GM12864 (cell line): ENCODE data around the gene PKHD1.
A peak's percentile ranks its signal among the peaks of the same experiment; 100 is the strongest.

Experiments
- DNase-seq: peaks from one replicate; pipeline ENCODE4 v3.0.0-alpha.2; 2011; ENCODE audit warnings: low read depth
- H3K4me3 ChIP-seq: 2 replicates; pipeline ENCODE4 v1.5.1; 2011; ENCODE audit warnings: mild to moderate bottlenecking, low read depth, low read length, control low read depth
- TF ChIP-seq, protein P1 (sequence below): IDR thresholded peaks from 2 replicates; pipeline ENCODE4 v1.5.1; 2011; ENCODE audit warnings: low read depth, mild to moderate bottlenecking, moderate library complexity, low read length, control low read depth, inconsistent platforms; ENCODE audit errors: missing control alignments

Gene PKHD1

DNA sequence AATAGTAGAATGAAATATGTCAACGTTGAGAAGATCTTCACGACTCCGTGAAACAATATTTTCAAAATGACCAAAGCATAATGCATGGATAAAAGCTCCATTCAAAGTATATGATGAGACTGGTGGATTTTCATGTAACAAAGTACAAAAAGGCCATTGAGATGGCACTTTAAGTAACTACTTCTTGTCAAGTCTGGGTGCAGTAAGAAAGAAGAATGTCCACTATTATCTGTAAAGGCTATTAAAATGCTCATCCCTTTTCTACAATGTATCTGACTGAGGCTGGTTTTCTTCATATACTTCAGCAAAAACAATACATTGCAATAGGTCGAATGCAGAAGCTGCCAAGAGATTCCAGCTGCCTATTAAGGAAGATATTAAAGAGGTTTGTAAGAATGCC, 457.4 kb downstream of the PKHD1 start:
- TF ChIP-seq, protein P1, sequence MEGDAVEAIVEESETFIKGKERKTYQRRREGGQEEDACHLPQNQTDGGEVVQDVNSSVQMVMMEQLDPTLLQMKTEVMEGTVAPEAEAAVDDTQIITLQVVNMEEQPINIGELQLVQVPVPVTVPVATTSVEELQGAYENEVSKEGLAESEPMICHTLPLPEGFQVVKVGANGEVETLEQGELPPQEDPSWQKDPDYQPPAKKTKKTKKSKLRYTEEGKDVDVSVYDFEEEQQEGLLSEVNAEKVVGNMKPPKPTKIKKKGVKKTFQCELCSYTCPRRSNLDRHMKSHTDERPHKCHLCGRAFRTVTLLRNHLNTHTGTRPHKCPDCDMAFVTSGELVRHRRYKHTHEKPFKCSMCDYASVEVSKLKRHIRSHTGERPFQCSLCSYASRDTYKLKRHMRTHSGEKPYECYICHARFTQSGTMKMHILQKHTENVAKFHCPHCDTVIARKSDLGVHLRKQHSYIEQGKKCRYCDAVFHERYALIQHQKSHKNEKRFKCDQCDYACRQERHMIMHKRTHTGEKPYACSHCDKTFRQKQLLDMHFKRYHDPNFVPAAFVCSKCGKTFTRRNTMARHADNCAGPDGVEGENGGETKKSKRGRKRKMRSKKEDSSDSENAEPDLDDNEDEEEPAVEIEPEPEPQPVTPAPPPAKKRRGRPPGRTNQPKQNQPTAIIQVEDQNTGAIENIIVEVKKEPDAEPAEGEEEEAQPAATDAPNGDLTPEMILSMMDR: no peak
- no peak overlapping the region for H3K4me3 ChIP-seq
- DNase-seq: no peak

DNA sequence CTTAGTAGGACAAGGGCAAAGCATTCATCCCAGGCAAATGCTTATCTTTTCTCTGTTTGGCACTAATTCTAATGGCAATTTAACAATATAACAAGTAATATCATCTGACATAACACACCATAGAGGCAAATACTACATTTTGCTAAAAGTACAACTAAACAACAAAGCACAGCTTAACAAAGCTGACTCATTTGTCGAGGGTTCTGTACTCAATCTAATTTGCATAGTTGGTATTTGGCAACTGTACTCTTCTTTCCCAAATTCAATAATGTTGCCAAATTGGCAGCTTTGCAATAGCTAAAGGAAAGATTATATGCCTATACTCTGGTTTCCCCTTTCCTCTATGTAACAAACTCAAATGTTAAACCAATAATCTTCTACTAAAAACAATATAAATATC, 461.0 kb downstream of the PKHD1 start:
- TF ChIP-seq, protein P1: no peak
- H3K4me3 ChIP-seq: no peak overlapping the region
- no peak for DNase-seq

DNA sequence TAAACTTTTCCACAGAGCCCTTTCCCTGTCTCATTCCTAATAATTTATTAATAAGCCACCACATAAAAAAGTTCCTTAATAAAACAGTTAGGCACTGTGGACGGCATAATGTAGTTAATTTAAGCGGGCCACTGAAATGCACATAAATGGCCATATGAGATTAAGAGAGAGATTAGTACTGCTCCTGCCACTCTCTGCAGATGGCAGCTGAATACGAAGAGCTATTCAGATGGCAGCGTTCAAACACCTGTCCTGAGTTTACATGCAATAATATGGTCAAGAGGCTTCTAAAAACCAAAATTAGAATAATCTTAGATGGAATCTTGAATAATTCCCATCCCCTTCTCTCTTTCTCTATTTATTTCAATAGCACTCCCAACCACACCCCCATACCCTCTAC, 461.8 kb downstream of the PKHD1 start:
- H3K4me3 ChIP-seq: no peak overlapping the region
- TF ChIP-seq, protein P1: no peak
- DNase-seq: no peak

DNA sequence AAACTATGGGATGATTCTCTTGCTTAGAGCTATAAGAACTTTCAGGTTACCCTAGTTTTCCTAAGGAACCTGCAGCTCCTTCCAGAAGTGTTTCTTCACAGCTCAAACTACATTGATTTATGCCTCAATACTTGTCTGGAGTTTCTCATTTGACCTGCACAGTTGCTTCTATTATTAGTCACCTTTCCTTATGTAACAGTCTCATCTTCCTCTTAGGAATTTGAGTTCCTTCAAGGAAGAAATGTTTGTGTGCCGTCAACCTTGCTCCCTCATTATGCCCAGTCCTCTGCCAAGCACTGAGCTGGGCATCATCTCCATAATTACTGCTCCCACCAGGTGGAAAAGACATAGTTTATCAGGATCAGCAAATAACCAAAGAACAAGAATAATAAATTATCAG, 466.4 kb downstream of the PKHD1 start:
- H3K4me3 ChIP-seq: no peak overlapping the region
- TF ChIP-seq, protein P1: no peak
- DNase-seq: no peak

DNA sequence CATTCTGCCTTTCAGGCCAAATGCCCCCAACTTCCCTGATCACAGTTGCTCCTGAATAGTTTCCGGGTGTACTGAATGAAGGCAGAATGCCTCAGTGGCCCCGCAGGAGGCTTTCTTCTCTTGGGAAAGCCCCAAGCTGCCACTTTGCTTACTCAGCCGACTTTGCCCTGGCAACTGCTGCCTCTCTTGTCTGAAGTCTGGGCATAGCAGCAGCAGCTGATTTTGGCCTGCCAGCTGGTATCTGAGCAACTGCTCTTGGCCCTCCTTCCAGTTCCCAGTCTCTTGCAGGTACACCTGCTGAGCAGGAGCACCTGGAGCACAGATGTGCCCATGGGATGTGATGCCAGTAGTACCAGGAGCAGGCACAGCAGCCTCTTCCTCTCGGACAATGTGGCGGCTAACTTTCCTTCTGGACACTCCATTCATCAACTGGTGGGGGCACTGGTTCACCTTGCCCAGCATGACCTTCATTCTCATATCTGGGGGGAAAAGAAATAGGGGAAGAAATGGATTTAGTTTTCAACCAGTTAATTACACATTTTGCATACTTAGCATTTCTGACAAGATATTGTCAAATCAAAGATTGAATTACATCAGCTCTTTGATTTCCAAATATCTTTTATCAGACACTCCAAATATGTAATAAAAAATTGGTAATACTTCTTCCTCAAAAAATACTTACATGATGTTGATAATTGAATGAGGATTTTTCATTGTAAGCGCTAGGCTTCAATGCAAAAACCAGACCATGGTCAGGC, 468.2 kb downstream of the PKHD1 start:
- H3K4me3 ChIP-seq: no peak overlapping the region
- DNase-seq: no peak
- TF ChIP-seq, protein P1: no peak

DNA sequence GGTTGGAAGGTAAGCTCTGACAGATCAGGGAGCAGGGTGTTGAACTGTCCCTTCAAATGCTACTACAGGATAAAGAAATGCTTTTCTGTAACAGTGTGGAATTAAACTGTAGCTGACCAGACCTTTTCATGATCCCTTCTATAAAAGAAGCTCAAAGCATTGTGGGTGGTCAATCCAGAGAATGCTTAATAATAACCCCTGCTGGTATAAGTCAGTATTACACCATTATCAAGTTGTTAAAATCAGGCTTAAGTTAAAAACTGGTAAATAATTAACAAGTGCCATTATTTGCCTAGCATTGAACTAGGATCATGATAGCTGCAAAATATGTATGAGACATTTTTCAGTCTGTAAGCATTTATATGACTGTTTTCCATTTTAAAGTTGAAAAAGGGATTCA, 468.9 kb downstream of the PKHD1 start:
- TF ChIP-seq, protein P1: peak; percentile 41

DNA sequence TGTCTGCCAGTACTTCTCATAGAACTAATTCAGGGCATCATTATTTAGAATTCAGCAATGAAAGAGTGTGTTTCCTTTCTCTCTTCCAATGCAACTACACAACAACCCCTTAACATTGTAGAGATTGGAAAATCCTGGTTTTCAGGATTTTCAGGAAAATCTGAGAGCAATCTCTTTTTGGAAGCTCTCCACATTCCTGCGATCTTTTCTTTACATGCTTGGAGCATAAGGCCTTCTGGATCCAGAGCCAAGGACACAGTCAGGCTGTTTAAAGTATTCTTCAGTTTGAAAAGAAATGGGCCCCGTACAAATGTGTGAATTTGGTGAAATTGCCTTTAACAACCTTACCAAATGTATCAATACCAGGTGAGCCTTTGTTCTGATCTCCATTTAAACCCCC, 469.7 kb downstream of the PKHD1 start:
- no peak overlapping the region for H3K4me3 ChIP-seq
- DNase-seq: no peak
- TF ChIP-seq, protein P1: no peak

More for the DNA sequence above, 468.9 kb downstream of the PKHD1 start:
- DNase-seq: no peak
- H3K4me3 ChIP-seq: no peak overlapping the region
